ENCODE measurements around the gene SFTA2.
"Not testable (repeated sequence)": the region's sequence is repeated elsewhere in the genome, so short reads cannot be mapped to it uniquely, and the experiment has no call there.

The SFTA2 gene

GRCh38 chr6:30942338-30943060, 10.5 kb upstream of the SFTA2 start:
- DNase-seq, result no peak

- DNase-seq, result no peak
Measured at GRCh38 chr6:30940361-30940986, 8.5 kb upstream of the SFTA2 start, which contains the start of gene MUCL3. Gene MUCL3 (plus strand): TSS chr6:30940973. CDS start chr6:30941000, 27 bp downstream.

- no peak for DNase-seq
Measured at GRCh38 chr6:30939473-30939872, 7.5 kb upstream of the SFTA2 start.

- DNase-seq, result no peak
Measured at GRCh38 chr6:30938730-30939129, 6.8 kb upstream of the SFTA2 start.

GRCh38 chr6:30937265-30937664, 5.3 kb upstream of the SFTA2 start:
- no peak for DNase-seq

- DNase-seq, result no peak
Measured at GRCh38 chr6:30935018-30935417, 3.0 kb upstream of the SFTA2 start.

GRCh38 chr6:30932665-30933365, 845 bp upstream of the SFTA2 start:
- DNase-seq, result no peak

- no peak for DNase-seq
Measured at GRCh38 chr6:30931272-30931671, 698 bp downstream of the SFTA2 start.

GRCh38 chr6:30930506-30930905, 1.5 kb downstream of the SFTA2 start:
- DNase-seq, result no peak

GRCh38 chr6:30928677-30929076, 3.3 kb downstream of the SFTA2 start:
- no peak for DNase-seq

- DNase-seq, result not testable (repeated sequence)
Measured at GRCh38 chr6:30927080-30927479, 4.9 kb downstream of the SFTA2 start.

GRCh38 chr6:30926644-30927043, 5.3 kb downstream of the SFTA2 start:
- no peak for DNase-seq

- not testable (repeated sequence) for DNase-seq
Measured at GRCh38 chr6:30924040-30924627, 7.8 kb downstream of the SFTA2 start.

GRCh38 chr6:30922447-30922852, 9.5 kb downstream of the SFTA2 start:
- DNase-seq, result no peak

GRCh38 chr6:30918670-30919069, 13.3 kb downstream of the SFTA2 start:
- no peak for DNase-seq

- DNase-seq, result no peak
Measured at GRCh38 chr6:30917487-30917886, 14.5 kb downstream of the SFTA2 start.

GRCh38 chr6:30917041-30917440, 14.9 kb downstream of the SFTA2 start:
- no peak for DNase-seq

- DNase-seq, result peak in 1 of 5 donors; percentile 49
Measured at GRCh38 chr6:30915591-30915946, 16.4 kb downstream of the SFTA2 start.

- DNase-seq, result no peak
Measured at GRCh38 chr6:30914854-30915590, 16.9 kb downstream of the SFTA2 start.

GRCh38 chr6:30914076-30914853, 17.7 kb downstream of the SFTA2 start, which contains the start of gene VARS2:
Gene VARS2 (plus strand): TSS chr6:30914238. CDS start chr6:30914837, 599 bp downstream.
- DNase-seq, result peak; percentile 78 to 87 (median 80)

- DNase-seq, result no peak
Measured at GRCh38 chr6:30913721-30914075, 18.3 kb downstream of the SFTA2 start.
